ENCODE data around the gene FBXO34. TPM values are rescaled to one million over a fixed set of nuclear protein-coding genes. Genes with fewer than 3 reads are reported as not detected.

Gene FBXO34
- polyA plus RNA-seq, 1 experiment, result 30.9 TPM

- CTCF ChIA-PET, result no interaction called here
- no peak for TF ChIP-seq CTCF (IDR thresholded peaks at IDR 0.05; ENCODE audit: low read depth, low read length)
Measured at GRCh38 chr14:55347748-55348147, 76.5 kb downstream of the FBXO34 start.

GRCh38 chr14:55348766-55349453 is 77.7 kb downstream of the FBXO34 start:
- no peak for TF ChIP-seq CTCF (IDR thresholded peaks at IDR 0.05; ENCODE audit: low read depth, low read length)
- H3K27me3 ChIP-seq (ENCODE audit: control insufficient read depth, insufficient read depth, low read length), result no peaks in the 10 kb centered on the region
- ChIA-PET CTCF (no interaction called here), POLR2A (no interaction called here)
- DNase-seq (ENCODE audit: low read depth, low spot score), result no peak
- no peak overlapping the region for H3K27ac ChIP-seq (ENCODE audit: low read depth, low read length)
- no peaks in the 10 kb centered on the region for H3K9me3 ChIP-seq (ENCODE audit: control insufficient read depth, insufficient read depth, low read length)
- H3K4me3 ChIP-seq (ENCODE audit: low read depth, low read length), result no peak overlapping the region

More at GRCh38 chr14:55347748-55348147, 76.5 kb downstream of the FBXO34 start:
- POLR2A ChIA-PET, result interaction anchor here (0.9 kb wide), 1 partner anchor 11 kb away, joined by 4 read pairs; no protein-coding TSS in a partner anchor
- Histone ChIP-seq H3K4me3 (ENCODE audit: low read depth, low read length) (no peak overlapping the region), H3K9me3 (ENCODE audit: control insufficient read depth, insufficient read depth, low read length) (no peaks in the 10 kb centered on the region), H3K27ac (ENCODE audit: low read depth, low read length) (no peak overlapping the region), H3K27me3 (ENCODE audit: control insufficient read depth, insufficient read depth, low read length) (no peaks in the 10 kb centered on the region)
- no peak for DNase-seq (ENCODE audit: low read depth, low spot score)

DNA sequence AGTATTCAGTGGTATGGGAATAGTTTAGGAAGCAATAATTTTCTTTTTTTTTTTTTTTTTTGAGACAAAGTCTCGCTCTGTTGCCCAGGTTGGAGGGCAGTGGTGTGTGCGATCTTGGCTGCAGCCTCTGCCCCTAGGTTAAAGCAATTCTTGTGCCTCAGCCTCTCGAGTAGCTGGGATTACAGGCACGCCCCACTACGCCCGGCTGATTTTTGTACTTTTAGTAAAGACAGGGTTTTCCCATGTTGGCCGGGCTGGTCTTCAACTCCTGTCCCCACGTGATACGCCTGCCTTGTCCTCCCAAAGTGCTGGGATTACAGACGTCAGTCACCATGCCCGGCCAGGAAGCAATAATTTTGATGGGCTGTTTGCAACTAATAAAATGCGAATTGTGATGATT is 78.3 kb downstream of the FBXO34 start:
- Histone ChIP-seq H3K4me3 (ENCODE audit: low read depth, low read length) (no peak overlapping the region), H3K27ac (ENCODE audit: low read depth, low read length) (no peak overlapping the region), H3K9me3 (ENCODE audit: control insufficient read depth, insufficient read depth, low read length) (no peaks in the 10 kb centered on the region), H3K27me3 (ENCODE audit: control insufficient read depth, insufficient read depth, low read length) (no peaks in the 10 kb centered on the region)
- ChIA-PET CTCF (interaction anchor here (1.1 to 1.5 kb wide), 3 partner anchors 77 to 104 kb away, joined by 3 to 5 read pairs (median 3); partner anchors contain the start of gene FBXO34), POLR2A (no interaction called here)
- no peak for DNase-seq (ENCODE audit: low read depth, low spot score)
- TF ChIP-seq CTCF (IDR thresholded peaks at IDR 0.05; ENCODE audit: low read depth, low read length), result no peak

GRCh38 chr14:55350461-55350860 is 79.2 kb downstream of the FBXO34 start:
- TF ChIP-seq CTCF (IDR thresholded peaks at IDR 0.05; ENCODE audit: low read depth, low read length), result no peak
- ChIA-PET CTCF (interaction anchor here (0.5 to 1.5 kb wide), 4 partner anchors 78 to 105 kb away, joined by 3 to 5 read pairs (median 4); partner anchors contain the start of gene FBXO34), POLR2A (no interaction called here)

GRCh38 chr14:55351111-55351510 is 79.9 kb downstream of the FBXO34 start:
- POLR2A ChIA-PET, result no interaction called here
- CTCF ChIA-PET, result interaction anchor here (1.0 to 1.5 kb wide), 2 partner anchors 79 to 138 kb away, joined by 3 read pairs; no protein-coding TSS in a partner anchor
- Histone ChIP-seq H3K9me3 (ENCODE audit: control insufficient read depth, insufficient read depth, low read length) (no peaks in the 10 kb centered on the region), H3K27ac (ENCODE audit: low read depth, low read length) (no peak overlapping the region), H3K4me3 (ENCODE audit: low read depth, low read length) (no peak overlapping the region), H3K27me3 (ENCODE audit: control insufficient read depth, insufficient read depth, low read length) (no peaks in the 10 kb centered on the region)
- no peak for TF ChIP-seq CTCF (IDR thresholded peaks at IDR 0.05; ENCODE audit: low read depth, low read length)
- no peak for DNase-seq (ENCODE audit: low read depth, low spot score)

More at GRCh38 chr14:55350461-55350860, 79.2 kb downstream of the FBXO34 start:
- DNase-seq (ENCODE audit: low read depth, low spot score), result no peak
- no peak overlapping the region for H3K27ac ChIP-seq (ENCODE audit: low read depth, low read length)
- no peak overlapping the region for H3K4me3 ChIP-seq (ENCODE audit: low read depth, low read length)
- H3K27me3 ChIP-seq (ENCODE audit: control insufficient read depth, insufficient read depth, low read length), result no peaks in the 10 kb centered on the region
- no peaks in the 10 kb centered on the region for H3K9me3 ChIP-seq (ENCODE audit: control insufficient read depth, insufficient read depth, low read length)
